Neural crest cell (in vitro differentiated cells): ENCODE data around the gene F10. TPM values are rescaled to one million over a fixed set of nuclear protein-coding genes. Genes with fewer than 3 reads are reported as not detected.
"Not testable (repeated sequence)": the region's sequence is repeated elsewhere in the genome, so short reads cannot be mapped to it uniquely, and the experiment has no call there.

Experiments used
- DNase-seq: peaks from one replicate; pipeline ENCODE4 v3.0.0; 2021; ENCODE audit warnings: low read depth, mixed read lengths, low spot score
- H3K27ac Mint-ChIP-seq: one replicate; pipeline ENCODE4 v1.8.0; 2021; ENCODE audit warnings: mild to moderate bottlenecking, mixed read lengths; ENCODE audit not compliant: unreplicated experiment
- H3K27me3 Mint-ChIP-seq: 2 replicates; pipeline ENCODE4 v1.8.0; 2021; ENCODE audit warnings: low read depth, mild to moderate bottlenecking, mixed read lengths
- H3K36me3 Mint-ChIP-seq: 2 replicates; pipeline ENCODE4 v1.8.0; 2021; ENCODE audit warnings: low read depth, mild to moderate bottlenecking, mixed read lengths
- H3K4me1 Mint-ChIP-seq: 2 replicates; pipeline ENCODE4 v1.8.0; 2021; ENCODE audit warnings: mixed read lengths
- H3K4me3 Mint-ChIP-seq: one replicate; pipeline ENCODE4 v1.8.0; 2021; ENCODE audit warnings: mild to moderate bottlenecking, mixed read lengths
- H3K9me3 Mint-ChIP-seq: 2 replicates; pipeline ENCODE4 v1.8.0; 2021; ENCODE audit warnings: mixed read lengths
- CTCF ChIP-seq: fragments of 200-600 bp; sonication (generic); conservative IDR thresholded peaks from 2 replicates; pipeline ENCODE4 v1.5.0; 2021; ENCODE audit warnings: antibody characterized with exemption, mild to moderate bottlenecking
- total RNA-seq: library from RNA; stranded (reverse); gene quantifications from 2 replicates; pipeline ENCODE4 v1.2.1, GENCODE V29; 2021

Gene F10
- total RNA-seq, 1 donor from 2014 or later, result 0.89 TPM

DNA sequence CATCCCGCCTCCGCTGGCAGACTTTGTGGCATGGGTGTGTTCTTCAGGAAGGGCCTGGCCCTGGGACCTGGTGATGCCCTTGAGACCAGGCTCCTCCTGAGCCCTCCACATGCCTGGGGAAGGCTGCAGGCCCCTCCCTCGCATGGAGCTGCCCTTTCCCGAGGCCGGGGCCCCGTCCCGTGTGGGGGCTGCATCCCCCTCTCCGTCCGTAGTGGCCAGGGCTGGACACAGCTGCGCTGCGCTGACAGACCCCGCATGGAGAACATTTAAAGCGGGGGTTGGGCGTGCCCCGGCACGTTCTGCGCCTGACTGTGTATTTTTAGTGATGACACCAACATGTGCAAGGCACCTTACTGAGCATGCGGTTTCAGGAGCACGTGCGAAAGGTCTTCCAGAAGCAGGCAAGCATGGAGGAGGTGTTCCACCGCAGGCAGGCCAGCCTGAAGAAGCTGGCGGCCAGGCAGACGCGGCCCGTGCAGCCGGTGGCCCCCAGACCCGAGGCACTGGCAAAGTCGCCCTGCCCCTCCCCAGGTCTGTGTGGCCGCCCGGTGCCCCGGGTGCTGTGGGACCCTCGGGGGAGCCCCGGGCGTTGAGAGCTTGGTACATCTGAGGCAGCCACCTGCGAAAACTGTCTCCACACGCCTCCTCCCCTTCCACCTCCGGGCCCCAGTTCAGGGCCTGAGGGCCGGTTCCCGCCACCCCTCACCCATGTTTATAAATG lies 45.8 kb upstream of the F10 start:
- no peaks in the 10 kb centered on the region for H3K27me3 Mint-ChIP-seq

GRCh38 chr13:113077566-113077952 lies 45.0 kb upstream of the F10 start:
- Mint-ChIP-seq H3K4me3 (no peak overlapping the region), H3K27ac (peak overlapping the region; percentile 35), H3K27me3 (no peaks in the 10 kb centered on the region), H3K4me1 (no peaks in the 10 kb centered on the region), H3K36me3 (peaks cover 6% of the 10 kb centered on the region), H3K9me3 (no peaks in the 10 kb centered on the region)
- no peak for TF ChIP-seq CTCF
- no peak for DNase-seq

More for the DNA sequence above, 45.8 kb upstream of the F10 start:
- H3K27ac Mint-ChIP-seq, result no peak overlapping the region
- no peak for DNase-seq
- no peaks in the 10 kb centered on the region for H3K4me1 Mint-ChIP-seq
- peaks cover 12% of the 10 kb centered on the region for H3K36me3 Mint-ChIP-seq
- no peak for TF ChIP-seq CTCF
- no peaks in the 10 kb centered on the region for H3K9me3 Mint-ChIP-seq
- no peak overlapping the region for H3K4me3 Mint-ChIP-seq

- Mint-ChIP-seq H3K4me1 (no peaks in the 10 kb centered on the region), H3K4me3 (no peak overlapping the region), H3K9me3 (no peaks in the 10 kb centered on the region), H3K27me3 (no peaks in the 10 kb centered on the region), H3K27ac (no peak overlapping the region), H3K36me3 (no peaks in the 10 kb centered on the region)
- no peak for TF ChIP-seq CTCF
- no peak for DNase-seq
Observed at GRCh38 chr13:113077953-113078901, 44.4 kb upstream of the F10 start.

DNA sequence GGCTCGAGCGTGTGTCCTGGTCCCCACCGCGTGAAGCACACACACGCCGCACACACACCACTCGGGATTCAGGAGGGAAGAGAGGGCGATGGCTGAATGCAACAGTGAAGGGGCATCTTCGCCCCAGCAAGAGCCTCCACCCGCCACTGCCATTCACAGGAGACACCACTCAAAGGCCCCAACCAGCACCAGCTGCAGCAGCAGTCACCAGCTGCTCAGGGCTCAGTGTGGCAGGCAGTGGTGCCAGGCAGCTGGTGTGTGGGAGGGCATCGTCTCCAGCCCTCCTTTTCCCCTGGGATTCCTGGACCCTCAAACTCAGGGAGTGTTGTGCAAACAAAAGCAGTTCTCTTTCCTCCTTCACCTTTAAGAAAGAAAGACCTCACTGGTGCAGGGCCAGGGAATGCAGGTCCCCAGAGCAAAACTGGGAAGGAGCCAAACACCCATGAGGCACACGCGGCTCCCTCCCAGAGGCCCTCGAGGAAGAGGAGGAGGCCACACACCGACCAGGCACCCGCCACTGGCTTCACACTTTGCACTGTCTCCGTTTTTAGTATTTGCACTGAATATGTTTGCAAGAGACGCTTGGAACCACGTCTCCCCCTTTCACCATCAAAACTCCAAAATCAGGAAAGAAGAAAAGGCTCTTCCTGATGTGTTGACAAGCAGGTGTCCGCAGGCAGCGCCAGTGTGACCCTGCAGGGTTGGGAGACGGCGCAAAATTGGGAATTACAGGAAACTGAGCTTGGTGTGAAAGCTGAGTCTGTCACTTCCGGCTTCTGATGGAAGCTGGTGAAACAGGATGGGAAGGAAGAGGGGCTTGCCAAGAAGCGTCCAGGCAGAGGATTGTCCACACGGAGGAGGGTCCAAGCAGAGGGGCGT lies 43.5 kb upstream of the F10 start:
- Mint-ChIP-seq H3K4me3 (no peak overlapping the region), H3K27ac (no peak overlapping the region), H3K36me3 (no peaks in the 10 kb centered on the region), H3K4me1 (peaks cover 5% of the 10 kb centered on the region), H3K27me3 (no peaks in the 10 kb centered on the region), H3K9me3 (no peaks in the 10 kb centered on the region)
- no peak for DNase-seq
- TF ChIP-seq CTCF, result no peak

DNA sequence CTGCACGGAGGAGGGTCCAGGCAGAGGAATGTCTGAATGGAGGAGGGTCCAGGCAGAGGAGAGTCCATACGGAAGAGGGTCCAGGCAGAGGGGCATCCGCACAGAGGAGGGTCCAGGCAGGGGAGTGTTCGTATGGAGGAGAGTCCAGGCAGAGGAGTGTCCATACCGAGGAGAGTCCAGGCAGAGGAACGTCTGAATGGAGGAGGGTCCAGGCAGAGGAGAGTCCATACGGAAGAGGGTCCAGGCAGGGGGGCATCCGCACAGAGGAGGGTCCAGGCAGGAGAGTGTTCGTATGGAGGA lies 42.9 kb upstream of the F10 start:
- H3K27ac Mint-ChIP-seq, H3K36me3 Mint-ChIP-seq, H3K9me3 Mint-ChIP-seq: not testable (repeated sequence)

More for the DNA sequence above, 42.9 kb upstream of the F10 start:
- not testable (repeated sequence) for H3K4me3 Mint-ChIP-seq, H3K4me1 Mint-ChIP-seq, H3K27me3 Mint-ChIP-seq, DNase-seq
